ENCODE results near the gene PDE1A. TPM values are rescaled to one million over a fixed set of nuclear protein-coding genes. Genes with fewer than 3 reads are reported as not detected.

Gene PDE1A
- total RNA-seq, 6 experiments from 2014 or later, result 0.58 to 2.2 (median 1.4) TPM

GRCh38 chr2:182360663-182361260, 66.1 kb downstream of the PDE1A start:
- intact Hi-C loops (cut with DNase I), result no loop called here
- H3K9me3 ChIP-seq, result no peaks in the 10 kb centered on the region
- no peak for TF ChIP-seq POLR2A (IDR thresholded peaks at IDR 0.05)
- no peak for TF ChIP-seq CTCF (IDR thresholded peaks at IDR 0.05)
- H3K36me3 ChIP-seq, result no peaks in the 10 kb centered on the region
- H3K27me3 ChIP-seq, result no peaks in the 10 kb centered on the region
- H3K4me1 ChIP-seq, result no peaks in the 10 kb centered on the region
- ATAC-seq (no peak), DNase-seq (no peak)
- WGBS (ENCODE audit: insufficient coverage, low coverage, low lambda C conversion rate, missing lambda C conversion rate), result 89% methylated on average over 2 of the region's 2 CpGs
- H3K27ac ChIP-seq, result no peak overlapping the region
- no peak overlapping the region for H3K4me3 ChIP-seq

- H3K27me3 ChIP-seq, result no peaks in the 10 kb centered on the region
- DNase-seq, result no peak
Observed at GRCh38 chr2:182359990-182360662, 66.7 kb downstream of the PDE1A start.

GRCh38 chr2:182359027-182359989, 67.5 kb downstream of the PDE1A start:
- Histone ChIP-seq H3K4me1 (no peaks in the 10 kb centered on the region), H3K4me3 (no peak overlapping the region), H3K9me3 (no peaks in the 10 kb centered on the region), H3K27ac (no peak overlapping the region), H3K36me3 (no peaks in the 10 kb centered on the region), H3K27me3 (no peaks in the 10 kb centered on the region)
- TF ChIP-seq POLR2A (IDR thresholded peaks at IDR 0.05), result no peak
- TF ChIP-seq CTCF (IDR thresholded peaks at IDR 0.05), result no peak
- WGBS (ENCODE audit: insufficient coverage, low coverage, low lambda C conversion rate, missing lambda C conversion rate), result 34% methylated on average over 8 of the region's 8 CpGs
- intact Hi-C loops (cut with DNase I), result no loop called here
- ATAC-seq (no peak), DNase-seq (no peak)

More at GRCh38 chr2:182359990-182360662, 66.7 kb downstream of the PDE1A start:
- no peak for ATAC-seq
- TF ChIP-seq POLR2A (IDR thresholded peaks at IDR 0.05) (no peak), CTCF (IDR thresholded peaks at IDR 0.05) (no peak)
- no peaks in the 10 kb centered on the region for H3K36me3 ChIP-seq
- no peaks in the 10 kb centered on the region for H3K4me1 ChIP-seq
- intact Hi-C loops (cut with DNase I), result no loop called here
- H3K9me3 ChIP-seq, result no peaks in the 10 kb centered on the region
- no peak overlapping the region for H3K27ac ChIP-seq
- no peak overlapping the region for H3K4me3 ChIP-seq
- 37% methylated on average over 10 of the region's 10 CpGs for WGBS (ENCODE audit: insufficient coverage, low coverage, low lambda C conversion rate, missing lambda C conversion rate)

- TF ChIP-seq CTCF (IDR thresholded peaks at IDR 0.05) (no peak), POLR2A (IDR thresholded peaks at IDR 0.05) (no peak)
- H3K27ac ChIP-seq, result no peak overlapping the region
- no peak for ATAC-seq
Observed at GRCh38 chr2:182358601-182359000, 68.2 kb downstream of the PDE1A start.

More at GRCh38 chr2:182358601-182359000, 68.2 kb downstream of the PDE1A start:
- H3K27me3 ChIP-seq, result no peaks in the 10 kb centered on the region
- DNase-seq, result no peak
- H3K36me3 ChIP-seq, result no peaks in the 10 kb centered on the region
- intact Hi-C loops (cut with DNase I), result no loop called here
- H3K4me3 ChIP-seq, result no peak overlapping the region
- no peaks in the 10 kb centered on the region for H3K9me3 ChIP-seq
- no peaks in the 10 kb centered on the region for H3K4me1 ChIP-seq
- 26% methylated on average over 3 of the region's 3 CpGs for WGBS (ENCODE audit: insufficient coverage, low coverage, low lambda C conversion rate, missing lambda C conversion rate)

Measured in right lobe of liver (tissue), 6 donors.